ENCODE results near the gene TXNL1. TPM values are rescaled to one million over a fixed set of nuclear protein-coding genes. Genes with fewer than 3 reads are reported as not detected.

TXNL1 gene
- total RNA-seq, 4 donors from 2014 or later, result 5.6 to 67.3 (median 37.1) TPM

DNA sequence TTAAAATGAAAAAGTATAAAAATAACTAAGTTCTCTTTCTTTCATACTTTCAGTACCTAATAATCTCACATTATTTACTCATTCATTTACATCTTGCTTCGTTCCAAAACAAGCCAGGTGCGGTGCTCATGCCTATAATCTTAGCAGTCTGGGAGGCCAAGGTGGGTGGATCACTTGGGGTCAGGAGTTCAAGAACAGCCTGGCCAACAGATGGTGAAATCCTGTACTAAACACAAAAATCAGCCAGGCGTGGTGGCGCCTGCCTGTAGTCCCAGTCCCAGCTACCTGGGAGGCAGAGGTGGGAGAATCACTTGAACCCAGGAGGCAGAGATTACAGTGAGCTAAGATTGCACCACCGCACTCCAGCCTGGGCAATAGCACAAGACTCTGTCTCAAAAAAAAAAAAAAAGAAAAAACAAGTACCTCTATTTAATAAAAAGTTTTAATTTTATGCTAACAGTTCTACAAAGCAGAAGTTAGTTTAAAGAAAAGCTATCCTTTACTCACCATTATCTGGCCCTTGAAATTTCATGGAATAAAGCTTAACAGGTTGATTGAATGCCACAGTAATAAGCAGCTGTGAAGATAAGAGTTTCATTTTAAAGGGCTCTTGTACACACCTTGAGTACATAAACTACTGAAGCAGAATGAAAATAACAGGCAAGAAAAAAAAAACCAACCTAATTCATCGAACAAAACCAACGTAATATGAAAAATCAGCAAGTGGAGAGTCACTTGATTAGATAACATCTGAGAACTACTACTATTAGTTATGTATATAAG is 22.5 kb downstream of the TXNL1 start:
- DNase-seq, result no peak
- intact Hi-C loops (cut with DNase I; ENCODE audit: low total_unique reads), result no loop called here
- H3K27me3 ChIP-seq, result no peaks in the 10 kb centered on the region
- H3K4me3 ChIP-seq, result no peak overlapping the region
- TF ChIP-seq, protein P1, sequence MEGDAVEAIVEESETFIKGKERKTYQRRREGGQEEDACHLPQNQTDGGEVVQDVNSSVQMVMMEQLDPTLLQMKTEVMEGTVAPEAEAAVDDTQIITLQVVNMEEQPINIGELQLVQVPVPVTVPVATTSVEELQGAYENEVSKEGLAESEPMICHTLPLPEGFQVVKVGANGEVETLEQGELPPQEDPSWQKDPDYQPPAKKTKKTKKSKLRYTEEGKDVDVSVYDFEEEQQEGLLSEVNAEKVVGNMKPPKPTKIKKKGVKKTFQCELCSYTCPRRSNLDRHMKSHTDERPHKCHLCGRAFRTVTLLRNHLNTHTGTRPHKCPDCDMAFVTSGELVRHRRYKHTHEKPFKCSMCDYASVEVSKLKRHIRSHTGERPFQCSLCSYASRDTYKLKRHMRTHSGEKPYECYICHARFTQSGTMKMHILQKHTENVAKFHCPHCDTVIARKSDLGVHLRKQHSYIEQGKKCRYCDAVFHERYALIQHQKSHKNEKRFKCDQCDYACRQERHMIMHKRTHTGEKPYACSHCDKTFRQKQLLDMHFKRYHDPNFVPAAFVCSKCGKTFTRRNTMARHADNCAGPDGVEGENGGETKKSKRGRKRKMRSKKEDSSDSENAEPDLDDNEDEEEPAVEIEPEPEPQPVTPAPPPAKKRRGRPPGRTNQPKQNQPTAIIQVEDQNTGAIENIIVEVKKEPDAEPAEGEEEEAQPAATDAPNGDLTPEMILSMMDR (IDR thresholded peaks at IDR 0.05), result no peak
- TF ChIP-seq POLR2A (IDR thresholded peaks at IDR 0.05), result no peak
- no peaks in the 10 kb centered on the region for H3K9me3 ChIP-seq
- H3K27ac ChIP-seq, result no peak overlapping the region
- H3K4me1 ChIP-seq, result no peaks in the 10 kb centered on the region
- no peaks in the 10 kb centered on the region for H3K36me3 ChIP-seq

DNA sequence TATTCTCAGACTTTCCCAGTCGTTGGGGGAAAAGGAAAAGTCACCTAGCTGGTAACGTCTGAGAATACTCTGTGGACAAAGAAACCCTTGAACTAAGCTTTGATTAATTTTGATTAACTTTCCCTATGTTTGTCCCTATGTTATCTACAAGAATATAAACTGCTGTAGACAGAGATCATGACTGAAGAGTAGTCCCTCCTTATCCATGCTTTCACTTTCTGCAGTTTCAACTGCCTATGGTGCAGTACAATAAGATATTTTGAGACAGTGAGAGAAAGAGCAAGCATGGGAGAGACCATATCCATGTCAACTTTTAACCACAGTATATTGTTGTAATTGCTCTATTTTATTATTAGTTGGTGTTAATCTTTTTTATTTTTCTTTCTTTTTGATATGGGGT is 31.8 kb downstream of the TXNL1 start:
- Histone ChIP-seq H3K4me1 (no peaks in the 10 kb centered on the region), H3K4me3 (no peak overlapping the region), H3K27ac (no peak overlapping the region), H3K36me3 (no peaks in the 10 kb centered on the region), H3K9me3 (no peaks in the 10 kb centered on the region), H3K27me3 (no peaks in the 10 kb centered on the region)
- TF ChIP-seq POLR2A (IDR thresholded peaks at IDR 0.05), result no peak
- TF ChIP-seq, protein P1 (IDR thresholded peaks at IDR 0.05), result no peak
- intact Hi-C loops (cut with DNase I; ENCODE audit: low total_unique reads), result no loop called here
- DNase-seq, result no peak

DNA sequence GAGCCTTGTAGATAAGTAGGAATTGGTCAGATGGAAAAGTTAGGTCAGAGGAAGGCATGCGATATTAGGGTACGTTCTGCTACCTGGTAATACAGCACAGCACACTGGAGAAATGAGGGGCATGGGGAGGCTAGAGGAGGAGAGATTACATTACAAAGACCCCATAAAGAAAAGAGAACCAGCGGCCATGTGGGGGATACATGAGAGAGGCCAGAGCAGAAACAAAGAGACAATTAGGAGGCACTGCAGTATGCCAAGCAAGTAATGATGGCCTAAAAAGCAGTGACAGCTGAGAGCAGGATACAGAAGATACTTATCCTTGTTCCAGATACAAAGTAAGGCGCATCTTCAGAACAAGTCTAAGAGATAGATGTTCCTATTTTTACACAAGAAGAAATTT is 40.0 kb downstream of the TXNL1 start:
- TF ChIP-seq POLR2A (IDR thresholded peaks at IDR 0.05), result no peak
- TF ChIP-seq, protein P1 (IDR thresholded peaks at IDR 0.05), result no peak
- H3K9me3 ChIP-seq, result no peaks in the 10 kb centered on the region
- DNase-seq, result no peak
- H3K4me3 ChIP-seq, result no peak overlapping the region
- H3K4me1 ChIP-seq, result no peaks in the 10 kb centered on the region
- intact Hi-C loops (cut with DNase I; ENCODE audit: low total_unique reads), result no loop called here
- H3K27me3 ChIP-seq, result no peaks in the 10 kb centered on the region
- H3K27ac ChIP-seq, result no peak overlapping the region
- no peaks in the 10 kb centered on the region for H3K36me3 ChIP-seq

DNA sequence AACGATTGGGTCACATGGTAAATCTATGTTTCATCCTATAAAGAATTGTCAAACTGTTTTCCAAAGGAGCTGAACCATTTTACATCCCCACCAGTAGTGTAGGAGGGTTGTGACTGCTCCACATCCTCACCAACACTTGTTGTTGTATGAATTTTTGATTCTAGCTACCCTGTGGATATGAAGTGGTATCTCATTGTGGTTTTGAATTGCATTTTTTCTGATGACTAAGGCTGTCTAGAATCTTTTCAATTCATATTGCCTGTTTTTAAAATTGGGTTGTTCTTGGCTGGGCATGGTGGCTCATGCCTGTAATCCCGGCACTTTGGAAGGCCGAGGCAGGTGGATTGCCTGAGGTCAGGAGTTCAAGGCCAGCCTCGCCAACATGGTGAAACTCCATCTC is 44.5 kb downstream of the TXNL1 start:
- no peaks in the 10 kb centered on the region for H3K36me3 ChIP-seq
- H3K4me3 ChIP-seq, result no peak overlapping the region
- H3K9me3 ChIP-seq, result no peaks in the 10 kb centered on the region
- intact Hi-C loops (cut with DNase I; ENCODE audit: low total_unique reads), result no loop called here
- TF ChIP-seq, protein P1 (IDR thresholded peaks at IDR 0.05), result no peak
- TF ChIP-seq POLR2A (IDR thresholded peaks at IDR 0.05), result no peak
- no peak overlapping the region for H3K27ac ChIP-seq
- H3K27me3 ChIP-seq, result no peaks in the 10 kb centered on the region
- no peaks in the 10 kb centered on the region for H3K4me1 ChIP-seq
- DNase-seq, result no peak

DNA sequence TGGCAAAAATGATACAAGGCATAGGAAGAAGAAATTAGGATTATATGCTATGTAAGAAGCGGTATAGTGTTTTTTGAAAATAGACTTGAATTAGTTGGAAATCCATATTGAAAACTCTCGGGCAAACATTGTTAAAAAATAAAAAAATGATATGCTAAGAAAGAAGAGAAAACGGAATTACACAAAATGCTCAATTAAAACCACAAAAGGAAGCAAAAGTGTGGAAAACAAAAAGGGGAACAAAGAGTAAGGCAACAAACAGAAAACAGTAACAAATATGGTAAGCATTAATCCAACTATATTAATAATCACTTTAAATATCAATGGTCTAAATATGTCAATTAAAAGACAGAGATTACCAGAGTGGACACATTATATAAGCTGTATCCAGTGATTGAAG is 58.4 kb downstream of the TXNL1 start:
- intact Hi-C loops (cut with DNase I; ENCODE audit: low total_unique reads), result no loop called here
- TF ChIP-seq, protein P1 (IDR thresholded peaks at IDR 0.05), result no peak
- no peak for TF ChIP-seq POLR2A (IDR thresholded peaks at IDR 0.05)
- no peaks in the 10 kb centered on the region for H3K9me3 ChIP-seq

More for the DNA sequence above, 58.4 kb downstream of the TXNL1 start:
- no peaks in the 10 kb centered on the region for H3K36me3 ChIP-seq
- no peaks in the 10 kb centered on the region for H3K27me3 ChIP-seq
- no peak for DNase-seq
- no peak overlapping the region for H3K27ac ChIP-seq
- no peak overlapping the region for H3K4me3 ChIP-seq
- no peaks in the 10 kb centered on the region for H3K4me1 ChIP-seq

Data from uterus (tissue), 4 donors.